OCI-LY1 (cell line): Measurements from ENCODE around the gene ALG1.
"Not testable (repeated sequence)": the region's sequence is repeated elsewhere in the genome, so short reads cannot be mapped to it uniquely, and the experiment has no call there.

Source experiments
- H2AFZ ChIP-seq: fragments of 200-600 bp; sonication (generic), shearing (Covaris generic); 2 replicates; pipeline ENCODE4 v1.6.0; 2014; ENCODE audit warnings: antibody characterized with exemption, mild to moderate bottlenecking, low read length
- H3F3A ChIP-seq: fragments of 200-600 bp; sonication (generic), shearing (Covaris generic); 2 replicates; pipeline ENCODE4 v1.6.0; 2014; ENCODE audit warnings: mild to moderate bottlenecking, antibody characterized with exemption, low read length, moderate library complexity; ENCODE audit not compliant: insufficient read depth
- H3K27ac ChIP-seq: fragments of 200-600 bp; sonication (generic); 2 replicates; pipeline ENCODE4 v1.5.1; 2014; ENCODE audit warnings: low read length, mixed run types, mild to moderate bottlenecking, low read depth; ENCODE audit not compliant: poor library complexity, severe bottlenecking
- H3K27me3 ChIP-seq: fragments of 200-600 bp; sonication (generic); 2 replicates; pipeline ENCODE4 v1.6.0; 2014; ENCODE audit warnings: antibody characterized with exemption, mild to moderate bottlenecking, low read length, moderate library complexity; ENCODE audit not compliant: insufficient read depth
- H3K36me3 ChIP-seq: fragments of 200-600 bp; sonication (generic); 2 replicates; pipeline ENCODE4 v1.6.1; 2014; ENCODE audit warnings: mild to moderate bottlenecking, antibody characterized with exemption, low read length, moderate library complexity, mixed read lengths; ENCODE audit not compliant: insufficient read depth
- H3K4me1 ChIP-seq: fragments of 200-600 bp; sonication (generic); 2 replicates; pipeline ENCODE4 v1.5.1; 2014; ENCODE audit warnings: mild to moderate bottlenecking, low read length, moderate library complexity; ENCODE audit not compliant: insufficient read depth, severe bottlenecking
- H3K4me2 ChIP-seq: fragments of 200-600 bp; sonication (generic), shearing (Covaris generic); 2 replicates; pipeline ENCODE4 v1.6.1; 2014; ENCODE audit warnings: low read length
- H3K4me3 ChIP-seq: fragments of 200-600 bp; sonication (generic); 2 replicates; pipeline ENCODE4 v1.5.1; 2014; ENCODE audit warnings: low read length, low read depth, mild to moderate bottlenecking, mixed read lengths; ENCODE audit not compliant: poor library complexity, severe bottlenecking
- H3K79me2 ChIP-seq: fragments of 200-600 bp; shearing (Covaris generic); 2 replicates; pipeline ENCODE4 v1.6.1; 2016; ENCODE audit warnings: mixed run types, low read length, mixed read lengths; ENCODE audit not compliant: insufficient read depth
- H3K9ac ChIP-seq: fragments of 200-600 bp; sonication (generic), shearing (Covaris generic); 2 replicates; pipeline ENCODE4 v1.6.1; 2014; ENCODE audit warnings: mild to moderate bottlenecking, low read length, mixed read lengths
- H3K9me2 ChIP-seq: fragments of 200-600 bp; sonication (generic), shearing (Covaris generic); 2 replicates; pipeline ENCODE4 v1.6.1; 2014; ENCODE audit warnings: low read depth, mild to moderate bottlenecking, low read length, mixed read lengths
- H3K9me3 ChIP-seq: fragments of 200-600 bp; shearing (Covaris generic); 2 replicates; pipeline ENCODE4 v1.6.1; 2014; ENCODE audit warnings: low read length, mixed read lengths
- H4K20me1 ChIP-seq: fragments of 200-600 bp; sonication (generic), shearing (Covaris generic); 2 replicates; pipeline ENCODE4 v1.6.0; 2016; ENCODE audit warnings: mild to moderate bottlenecking, low read length; ENCODE audit not compliant: insufficient read depth
- CTCF ChIP-seq: fragments of 200-600 bp; sonication (generic), shearing (Covaris generic); IDR thresholded peaks from 2 replicates; pipeline ENCODE4 v1.5.1; 2017; ENCODE audit warnings: mild to moderate bottlenecking, antibody characterized with exemption, low read length, moderate library complexity, mixed read lengths
- EZH2 ChIP-seq: fragments of 200-600 bp; sonication (generic), shearing (Covaris generic); IDR thresholded peaks from 2 replicates; pipeline ENCODE4 v1.8.0; 2017; ENCODE audit warnings: borderline replicate concordance, mixed run types, mild to moderate bottlenecking, antibody characterized with exemption, low read length, moderate library complexity, mixed read lengths

Gene ALG1

GRCh38 chr16:5077304-5077703 is 5.7 kb downstream of the ALG1 start:
- H3K27me3 ChIP-seq = no peaks in the 10 kb centered on the region
- H3K4me2 ChIP-seq = no peak overlapping the region
- H3K9me2 ChIP-seq = no peaks in the 10 kb centered on the region
- no peak overlapping the region for H3K4me3 ChIP-seq
- no peaks in the 10 kb centered on the region for H3K9me3 ChIP-seq
- H3K4me1 ChIP-seq = peaks cover 8% of the 10 kb centered on the region
- H3K27ac ChIP-seq = no peak overlapping the region
- no peak overlapping the region for H2AFZ ChIP-seq
- no peaks in the 10 kb centered on the region; the same call in 1 of the 2 replicates for H3K79me2 ChIP-seq
- TF ChIP-seq CTCF (no peak), EZH2 (no peak)
- no peaks in the 10 kb centered on the region for H4K20me1 ChIP-seq
- no peak overlapping the region for H3K9ac ChIP-seq
- peaks cover 31% of the 10 kb centered on the region for H3K36me3 ChIP-seq
- H3F3A ChIP-seq = no peaks in the 10 kb centered on the region

GRCh38 chr16:5078626-5079025 is 7.0 kb downstream of the ALG1 start:
- no peak overlapping the region for H3K4me2 ChIP-seq
- H3K9ac ChIP-seq = no peak overlapping the region
- H3K9me2 ChIP-seq = no peaks in the 10 kb centered on the region
- no peaks in the 10 kb centered on the region for H4K20me1 ChIP-seq
- no peaks in the 10 kb centered on the region for H3F3A ChIP-seq
- H3K4me3 ChIP-seq = no peak overlapping the region
- H3K4me1 ChIP-seq = no peaks in the 10 kb centered on the region
- H3K36me3 ChIP-seq = peaks cover 29% of the 10 kb centered on the region
- H3K9me3 ChIP-seq = no peaks in the 10 kb centered on the region
- H3K27me3 ChIP-seq = no peaks in the 10 kb centered on the region
- H3K27ac ChIP-seq = no peak overlapping the region
- TF ChIP-seq CTCF (no peak), EZH2 (no peak)
- no peak overlapping the region for H2AFZ ChIP-seq
- no peaks in the 10 kb centered on the region for H3K79me2 ChIP-seq

- not testable (repeated sequence) for H3K27ac ChIP-seq, H3F3A ChIP-seq, H3K9me2 ChIP-seq, H3K27me3 ChIP-seq, H4K20me1 ChIP-seq, H3K9ac ChIP-seq, H3K4me3 ChIP-seq, H2AFZ ChIP-seq, H3K4me1 ChIP-seq, H3K9me3 ChIP-seq, H3K79me2 ChIP-seq, H3K4me2 ChIP-seq
- peaks cover 24% of the 10 kb centered on the region for H3K36me3 ChIP-seq
Measured at GRCh38 chr16:5080461-5080860, 8.8 kb downstream of the ALG1 start.

- not testable (repeated sequence) for H2AFZ ChIP-seq, H3K79me2 ChIP-seq, H3K9me2 ChIP-seq
Measured at GRCh38 chr16:5080996-5081395, 9.4 kb downstream of the ALG1 start.

GRCh38 chr16:5083646-5084045 is 12.0 kb downstream of the ALG1 start:
- not testable (repeated sequence) for H3K27me3 ChIP-seq, H3F3A ChIP-seq, H4K20me1 ChIP-seq, H3K79me2 ChIP-seq, H3K9me3 ChIP-seq, H2AFZ ChIP-seq, H3K27ac ChIP-seq, H3K4me3 ChIP-seq, H3K9me2 ChIP-seq, H3K4me2 ChIP-seq, H3K4me1 ChIP-seq, H3K9ac ChIP-seq
- peaks cover 15% of the 10 kb centered on the region for H3K36me3 ChIP-seq

More at GRCh38 chr16:5080996-5081395, 9.4 kb downstream of the ALG1 start:
- H3K9ac ChIP-seq, H3K9me3 ChIP-seq, H3K27me3 ChIP-seq, H3K4me3 ChIP-seq, H3K4me1 ChIP-seq, H3K4me2 ChIP-seq, H4K20me1 ChIP-seq, H3F3A ChIP-seq, H3K27ac ChIP-seq: not testable (repeated sequence)
- H3K36me3 ChIP-seq = peaks cover 22% of the 10 kb centered on the region

- not testable (repeated sequence) for H3K79me2 ChIP-seq, H3K27ac ChIP-seq, H2AFZ ChIP-seq, H3K27me3 ChIP-seq, H3K4me2 ChIP-seq, H3K9me3 ChIP-seq, H3F3A ChIP-seq, H3K9me2 ChIP-seq, H4K20me1 ChIP-seq, H3K9ac ChIP-seq, H3K4me1 ChIP-seq, H3K4me3 ChIP-seq
- H3K36me3 ChIP-seq = peaks cover 15% of the 10 kb centered on the region
Measured at GRCh38 chr16:5084099-5084731, 12.6 kb downstream of the ALG1 start.
